GM10266 (cell line): ENCODE data around the gene DYRK3.

Source experiments
- DNase-seq: peaks from one replicate; pipeline ENCODE4 v3.0.0; 2012; ENCODE audit errors: extremely low spot score
- TF ChIP-seq, protein P1 (sequence below): IDR thresholded peaks from 2 replicates; pipeline ENCODE4 v1.5.1; 2012; ENCODE audit warnings: mild to moderate bottlenecking, low read depth; ENCODE audit not compliant: control insufficient read depth, insufficient read depth; ENCODE audit errors: missing control alignments

The DYRK3 gene

DNA sequence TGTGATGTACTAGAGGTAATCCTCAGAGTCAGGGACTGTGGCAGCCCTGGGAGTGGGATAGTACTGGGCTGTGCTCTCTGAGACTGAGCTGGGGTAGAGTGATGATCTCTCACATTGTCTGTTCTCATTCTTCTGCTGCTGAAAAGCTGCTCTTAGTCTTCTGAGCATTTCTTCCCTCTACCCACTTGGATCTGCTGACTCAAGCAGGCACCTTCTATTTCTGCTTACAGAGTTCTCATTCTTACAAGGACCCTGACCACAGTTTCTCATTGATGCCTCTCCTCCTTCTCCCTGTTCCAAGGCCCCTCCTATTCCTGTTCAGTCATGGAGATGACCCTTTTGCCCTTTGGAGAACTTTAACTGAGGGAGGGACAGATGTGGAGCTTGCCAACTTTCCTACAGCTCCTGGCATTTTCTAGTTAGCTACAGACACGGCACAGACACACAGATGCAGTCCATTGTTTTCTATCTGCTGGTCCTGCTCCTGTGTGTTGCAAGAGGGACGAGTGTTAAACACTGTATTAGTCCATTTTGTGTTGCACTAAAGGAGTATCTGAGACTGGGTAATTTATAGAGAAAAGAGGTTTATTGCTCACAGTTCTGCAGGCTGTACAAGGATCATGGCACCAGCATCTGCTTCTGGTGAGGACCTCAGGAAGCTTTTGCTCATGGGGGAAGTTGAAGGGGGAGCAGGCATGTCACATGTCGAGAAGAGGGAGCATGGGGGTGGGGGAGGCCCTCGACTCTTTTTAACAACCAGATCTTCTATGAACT is 61.7 kb downstream of the DYRK3 start:
- TF ChIP-seq, protein P1, sequence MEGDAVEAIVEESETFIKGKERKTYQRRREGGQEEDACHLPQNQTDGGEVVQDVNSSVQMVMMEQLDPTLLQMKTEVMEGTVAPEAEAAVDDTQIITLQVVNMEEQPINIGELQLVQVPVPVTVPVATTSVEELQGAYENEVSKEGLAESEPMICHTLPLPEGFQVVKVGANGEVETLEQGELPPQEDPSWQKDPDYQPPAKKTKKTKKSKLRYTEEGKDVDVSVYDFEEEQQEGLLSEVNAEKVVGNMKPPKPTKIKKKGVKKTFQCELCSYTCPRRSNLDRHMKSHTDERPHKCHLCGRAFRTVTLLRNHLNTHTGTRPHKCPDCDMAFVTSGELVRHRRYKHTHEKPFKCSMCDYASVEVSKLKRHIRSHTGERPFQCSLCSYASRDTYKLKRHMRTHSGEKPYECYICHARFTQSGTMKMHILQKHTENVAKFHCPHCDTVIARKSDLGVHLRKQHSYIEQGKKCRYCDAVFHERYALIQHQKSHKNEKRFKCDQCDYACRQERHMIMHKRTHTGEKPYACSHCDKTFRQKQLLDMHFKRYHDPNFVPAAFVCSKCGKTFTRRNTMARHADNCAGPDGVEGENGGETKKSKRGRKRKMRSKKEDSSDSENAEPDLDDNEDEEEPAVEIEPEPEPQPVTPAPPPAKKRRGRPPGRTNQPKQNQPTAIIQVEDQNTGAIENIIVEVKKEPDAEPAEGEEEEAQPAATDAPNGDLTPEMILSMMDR, result no peak
- DNase-seq, result no peak

- TF ChIP-seq, protein P1, result no peak
- no peak for DNase-seq
Observed at GRCh38 chr1:206698011-206698410, 62.7 kb downstream of the DYRK3 start.
